Superior temporal gyrus (tissue), 1 donor: ENCODE data around the gene ARHGAP15.
A peak's percentile ranks its signal among the peaks of the same experiment; 100 is the strongest.
"Not testable (repeated sequence)": the region's sequence is repeated elsewhere in the genome, so short reads cannot be mapped to it uniquely, and the experiment has no call there.

ENCODE experiments used
- DNase-seq: peaks from one replicate; pipeline ENCODE4 v3.0.0-alpha.2; 2016; ENCODE audit errors: extremely low spot score

Gene ARHGAP15

GRCh38 chr2:143128681-143129580 is at the start of gene ARHGAP15:
ARHGAP15 (plus strand) TSS chr2:143129419.
- no peak for DNase-seq

- no peak for DNase-seq
Observed at GRCh38 chr2:143081616-143082015, 47.6 kb upstream of the ARHGAP15 start.

GRCh38 chr2:143083636-143084035 is 45.6 kb upstream of the ARHGAP15 start:
- DNase-seq = no peak

GRCh38 chr2:143084462-143084861 is 44.8 kb upstream of the ARHGAP15 start:
- DNase-seq = no peak

- DNase-seq = no peak
Observed at GRCh38 chr2:143085125-143085784, 44.0 kb upstream of the ARHGAP15 start.

- no peak for DNase-seq
Observed at GRCh38 chr2:143087033-143087432, 42.2 kb upstream of the ARHGAP15 start.

GRCh38 chr2:143088388-143088787 is 40.8 kb upstream of the ARHGAP15 start:
- no peak for DNase-seq

GRCh38 chr2:143089520-143089919 is 39.7 kb upstream of the ARHGAP15 start:
- DNase-seq = not testable (repeated sequence)

- DNase-seq = peak; percentile 88
Observed at GRCh38 chr2:143110758-143111428, 18.3 kb upstream of the ARHGAP15 start.

GRCh38 chr2:143117225-143117624 is 12.0 kb upstream of the ARHGAP15 start:
- no peak for DNase-seq

- no peak for DNase-seq
Observed at GRCh38 chr2:143121079-143121478, 8.1 kb upstream of the ARHGAP15 start.

- DNase-seq = no peak
Observed at GRCh38 chr2:143121957-143122356, 7.3 kb upstream of the ARHGAP15 start.

- no peak for DNase-seq
Observed at GRCh38 chr2:143123911-143124310, 5.3 kb upstream of the ARHGAP15 start.

- no peak for DNase-seq
Observed at GRCh38 chr2:143124445-143124844, 4.8 kb upstream of the ARHGAP15 start.

GRCh38 chr2:143125717-143126116 is 3.5 kb upstream of the ARHGAP15 start:
- DNase-seq = no peak

GRCh38 chr2:143132355-143132754 is 3.1 kb downstream of the ARHGAP15 start:
- no peak for DNase-seq

GRCh38 chr2:143133783-143134182 is 4.6 kb downstream of the ARHGAP15 start:
- DNase-seq = no peak

- no peak for DNase-seq
Observed at GRCh38 chr2:143138292-143138691, 9.1 kb downstream of the ARHGAP15 start.

- no peak for DNase-seq
Observed at GRCh38 chr2:143139835-143140393, 10.7 kb downstream of the ARHGAP15 start.

GRCh38 chr2:143140864-143141661 is 11.8 kb downstream of the ARHGAP15 start:
- DNase-seq = no peak

GRCh38 chr2:143142598-143142997 is 13.4 kb downstream of the ARHGAP15 start:
- DNase-seq = no peak
